Hematopoietic multipotent progenitor cell treated with erythropoietin and hydrocortisone succinate and interleukin-3 and kit ligand, for 17 days (in vitro differentiated cells): Measurements from ENCODE around the gene PLSCR5.
A peak's percentile ranks its signal among the peaks of the same experiment; 100 is the strongest.

Experiments used
- DNase-seq: peaks from one replicate; pipeline ENCODE4 v3.0.0-alpha.2; 2015; ENCODE audit warnings: low spot score

PLSCR5 gene

GRCh38 chr3:146585156-146585555, 20.0 kb downstream of the PLSCR5 start:
- DNase-seq, result no peak

DNA sequence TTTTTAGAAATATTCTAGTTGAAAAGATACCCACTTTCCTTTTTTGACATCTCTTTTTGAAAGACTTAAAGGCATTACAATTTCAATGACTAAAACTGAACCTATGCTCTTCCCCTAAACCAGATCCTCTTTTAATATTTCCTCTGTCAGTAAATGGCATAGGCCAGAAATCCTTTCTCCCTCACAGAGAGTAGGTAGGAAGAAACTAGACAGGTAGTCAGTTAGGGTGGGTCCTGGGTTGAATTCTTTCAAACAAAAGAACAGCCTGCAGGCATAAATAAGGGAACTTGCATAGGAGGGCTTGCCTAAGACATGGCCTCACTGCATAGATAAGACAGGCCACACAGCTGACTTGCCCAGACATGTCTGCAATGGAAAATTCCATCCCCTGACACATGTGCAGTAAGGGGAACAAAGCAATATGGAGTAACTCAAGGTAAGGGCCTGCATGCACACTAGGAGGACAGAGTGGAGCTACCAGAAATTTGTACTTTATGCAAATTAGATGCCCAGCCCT, 23.1 kb downstream of the PLSCR5 start:
- DNase-seq, result no peak

DNA sequence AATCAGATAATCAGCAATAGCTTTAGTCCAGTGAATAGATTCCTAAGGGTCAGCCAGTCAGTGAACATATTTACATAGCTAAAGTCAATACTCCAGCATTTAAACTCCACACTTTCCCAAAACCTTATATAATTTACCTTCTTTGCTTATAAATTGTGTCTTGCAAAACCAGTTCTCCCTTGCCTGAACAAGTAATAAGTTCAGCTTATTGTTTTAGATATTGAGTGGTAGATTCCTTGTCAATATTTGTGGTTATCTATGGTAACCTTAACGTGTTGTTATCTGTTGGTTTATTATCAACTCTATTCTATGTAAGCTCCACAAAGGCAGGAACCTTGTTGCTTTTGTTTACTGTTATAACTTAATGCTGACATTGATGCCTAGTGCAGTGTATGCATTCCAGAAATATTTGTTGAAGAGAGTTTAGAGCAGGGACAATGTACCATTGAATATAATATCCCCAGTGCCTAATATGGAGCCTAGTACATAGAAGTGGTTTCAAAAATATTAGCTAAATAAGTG, 24.0 kb downstream of the PLSCR5 start:
- DNase-seq, result no peak

- DNase-seq, result peak; percentile 44
Observed at GRCh38 chr3:146577662-146578061, 27.5 kb downstream of the PLSCR5 start.

DNA sequence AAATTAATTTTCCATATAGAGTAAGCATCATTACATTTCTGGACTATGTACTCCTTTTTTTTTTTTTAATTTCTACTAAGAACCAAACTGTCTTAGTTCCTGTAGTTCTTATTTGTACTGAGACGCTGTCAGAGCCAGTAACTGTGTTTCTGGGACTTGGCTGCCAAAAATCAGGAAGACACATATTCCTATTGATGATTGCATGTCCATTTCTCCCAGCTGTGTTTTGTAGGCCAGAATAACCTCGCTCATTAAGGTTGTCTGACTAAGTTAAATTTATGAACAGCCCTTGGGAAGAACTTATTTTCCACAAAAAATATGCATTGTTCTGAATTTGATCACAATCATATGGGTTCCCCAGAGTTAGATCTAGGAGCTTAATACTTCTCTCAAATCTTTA, 29.5 kb downstream of the PLSCR5 start:
- no peak for DNase-seq

DNA sequence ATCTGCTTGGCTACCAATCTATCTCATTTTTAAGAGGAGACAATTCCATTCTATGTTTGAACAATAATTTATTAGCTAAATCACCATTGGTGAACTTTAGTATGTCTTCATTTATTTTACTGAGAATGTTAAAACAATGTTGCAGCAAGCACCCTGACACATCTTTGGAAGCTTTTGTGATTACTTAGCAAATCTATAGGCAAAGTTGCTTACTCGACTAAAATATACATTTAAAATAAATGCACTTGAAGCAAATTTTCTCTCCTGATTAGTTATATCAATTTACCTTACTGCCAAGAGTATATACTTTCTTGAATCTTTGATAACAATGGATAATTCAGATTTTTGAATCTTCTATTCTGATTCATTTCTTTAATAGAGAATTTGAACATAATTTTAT, 31.0 kb downstream of the PLSCR5 start:
- DNase-seq, result no peak

DNA sequence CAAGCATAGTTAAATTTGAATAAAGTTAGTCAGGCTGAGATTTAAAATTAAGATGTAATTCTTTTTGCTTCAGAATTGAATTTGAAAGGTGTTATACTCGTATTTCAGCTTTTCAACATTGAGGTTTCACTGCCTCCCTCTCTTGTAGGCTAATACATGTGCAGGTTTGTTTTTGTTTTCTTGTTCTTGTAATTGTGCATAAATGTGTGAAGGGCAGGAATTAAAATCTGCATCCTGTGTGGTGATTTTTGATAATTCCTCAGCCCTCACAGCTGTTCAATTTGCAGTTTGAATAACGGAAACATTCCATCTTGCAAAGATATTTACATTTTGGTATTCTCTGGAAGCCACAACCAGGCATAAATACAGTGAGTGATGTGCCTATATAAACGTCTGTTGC, 35.8 kb downstream of the PLSCR5 start:
- DNase-seq, result no peak

GRCh38 chr3:146566138-146566537, 39.0 kb downstream of the PLSCR5 start:
- DNase-seq, result no peak

- no peak for DNase-seq
Observed at GRCh38 chr3:146561879-146562278, 43.3 kb downstream of the PLSCR5 start.

- no peak for DNase-seq
Observed at GRCh38 chr3:146561463-146561862, 43.7 kb downstream of the PLSCR5 start.

- no peak for DNase-seq
Observed at GRCh38 chr3:146560678-146561077, 44.5 kb downstream of the PLSCR5 start.

- DNase-seq, result no peak
Observed at GRCh38 chr3:146559388-146559787, 45.8 kb downstream of the PLSCR5 start.

GRCh38 chr3:146558781-146559180, 46.4 kb downstream of the PLSCR5 start:
- DNase-seq, result no peak

GRCh38 chr3:146557745-146558144, 47.4 kb downstream of the PLSCR5 start:
- DNase-seq, result no peak

GRCh38 chr3:146555311-146555710, 49.8 kb downstream of the PLSCR5 start:
- no peak for DNase-seq

DNA sequence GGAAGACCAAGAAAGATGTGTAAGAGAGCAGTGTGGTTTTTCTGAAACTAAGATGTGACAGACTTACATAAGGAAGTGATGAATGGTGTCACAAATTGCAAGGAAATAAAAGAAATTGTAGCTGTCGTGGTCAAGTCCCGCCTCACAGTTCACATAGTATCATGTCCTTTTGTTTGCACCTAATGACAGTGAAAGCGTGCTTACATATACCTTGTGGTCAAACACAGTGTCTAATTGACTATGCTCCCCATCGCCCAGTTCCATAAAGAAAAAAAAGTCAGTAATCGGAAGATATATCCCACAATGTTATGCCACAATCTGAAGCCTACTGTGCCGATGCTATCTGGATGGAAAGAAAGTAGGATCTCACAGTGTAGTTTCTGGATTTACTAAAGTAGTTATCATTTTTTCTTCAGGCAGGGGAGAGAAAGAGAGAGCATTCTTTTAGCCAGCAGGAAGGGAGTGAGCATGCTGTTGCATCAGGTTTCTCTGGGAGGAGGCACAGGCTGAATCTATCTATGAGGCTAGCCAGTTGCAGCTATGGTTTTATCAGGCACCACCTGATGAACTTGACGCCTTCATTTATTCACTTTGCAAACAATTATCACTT, 50.9 kb downstream of the PLSCR5 start:
- no peak for DNase-seq

DNA sequence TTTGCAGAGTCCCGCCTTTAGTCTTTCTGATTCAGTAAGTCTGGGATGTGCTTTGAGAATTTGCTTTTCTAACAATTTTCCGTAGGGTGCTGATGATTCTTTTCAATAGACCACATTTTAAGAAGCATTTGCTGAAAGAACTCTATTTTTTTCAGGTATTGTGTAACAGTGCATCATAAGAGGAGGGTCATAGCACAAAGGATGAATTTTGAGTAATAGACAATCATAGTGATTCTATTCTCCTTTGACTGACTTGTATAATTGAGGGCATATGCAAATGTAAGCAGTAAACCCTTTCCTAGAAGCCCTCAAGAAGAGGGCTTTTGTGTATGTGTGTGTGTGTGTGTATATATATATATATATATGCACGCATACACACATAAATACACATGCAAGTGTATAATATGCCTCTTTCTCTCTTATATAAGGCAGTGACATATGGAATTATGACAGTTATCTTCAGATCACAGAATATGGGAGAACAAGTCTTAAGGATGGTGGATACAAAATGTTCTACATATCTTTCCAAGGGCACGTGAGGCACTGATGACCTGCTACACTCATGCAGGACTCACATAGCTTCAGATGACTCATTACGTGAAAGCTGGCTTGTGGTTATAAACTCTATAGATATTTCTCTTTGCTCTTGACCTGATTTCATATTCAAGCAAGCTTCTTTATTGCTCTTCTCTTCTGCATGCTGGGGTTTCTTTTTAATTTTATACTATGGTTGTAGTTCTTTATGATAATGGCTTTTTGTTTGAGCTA, 54.2 kb downstream of the PLSCR5 start:
- no peak for DNase-seq

DNA sequence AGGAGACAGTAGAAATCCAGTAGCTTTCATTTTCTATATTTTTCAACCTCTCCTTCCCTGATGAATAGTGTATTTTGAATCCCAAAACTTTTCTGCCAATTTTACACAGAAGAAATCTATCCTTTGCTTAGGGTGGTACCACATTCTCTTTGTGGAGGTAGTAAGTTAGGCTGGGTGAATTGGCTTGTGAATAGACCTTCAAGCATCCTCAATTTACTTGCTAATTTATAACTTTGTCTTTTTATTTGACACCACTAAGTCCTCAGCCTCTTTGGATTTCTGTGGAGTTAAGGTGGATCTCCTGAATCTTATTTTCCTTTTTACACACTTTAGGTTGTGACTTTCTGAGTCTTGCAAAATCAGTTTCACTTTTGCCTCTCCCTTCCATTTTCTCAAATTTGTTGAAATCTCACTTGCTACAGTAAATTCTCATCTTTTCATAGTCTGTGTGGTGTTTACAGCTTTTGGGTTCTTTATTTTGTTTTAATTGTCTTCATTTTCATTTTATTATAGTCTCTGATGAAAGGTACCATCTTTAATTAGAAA, 55.0 kb downstream of the PLSCR5 start:
- no peak for DNase-seq

DNA sequence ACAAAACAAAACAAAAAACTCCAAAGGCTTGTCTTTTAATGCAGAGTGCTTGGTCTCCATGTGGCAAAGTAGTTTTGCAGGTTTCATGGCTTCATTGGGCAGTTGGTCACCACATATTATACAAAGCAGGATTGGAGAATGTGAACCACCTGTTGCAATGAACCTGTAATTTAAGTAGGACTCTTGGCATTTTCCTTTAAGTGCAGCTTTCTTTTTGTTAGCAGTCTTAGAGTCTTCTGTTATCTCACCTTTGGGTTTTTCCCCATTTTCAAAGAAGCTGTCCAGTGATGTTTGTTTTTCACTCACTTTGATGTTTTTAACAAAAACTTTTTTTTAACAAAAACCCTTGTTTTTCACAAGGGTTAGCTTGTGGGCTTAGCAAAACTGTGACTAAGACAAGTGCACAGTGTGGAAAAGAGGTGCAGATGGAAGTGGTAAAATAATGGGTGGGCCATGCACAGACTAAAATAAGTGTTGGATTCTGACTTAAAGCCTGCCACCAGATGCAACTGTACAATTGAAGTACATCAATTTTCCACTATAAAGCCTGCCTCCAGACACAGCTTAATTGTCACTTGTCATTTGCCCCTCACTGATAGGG, 57.8 kb downstream of the PLSCR5 start:
- no peak for DNase-seq

DNA sequence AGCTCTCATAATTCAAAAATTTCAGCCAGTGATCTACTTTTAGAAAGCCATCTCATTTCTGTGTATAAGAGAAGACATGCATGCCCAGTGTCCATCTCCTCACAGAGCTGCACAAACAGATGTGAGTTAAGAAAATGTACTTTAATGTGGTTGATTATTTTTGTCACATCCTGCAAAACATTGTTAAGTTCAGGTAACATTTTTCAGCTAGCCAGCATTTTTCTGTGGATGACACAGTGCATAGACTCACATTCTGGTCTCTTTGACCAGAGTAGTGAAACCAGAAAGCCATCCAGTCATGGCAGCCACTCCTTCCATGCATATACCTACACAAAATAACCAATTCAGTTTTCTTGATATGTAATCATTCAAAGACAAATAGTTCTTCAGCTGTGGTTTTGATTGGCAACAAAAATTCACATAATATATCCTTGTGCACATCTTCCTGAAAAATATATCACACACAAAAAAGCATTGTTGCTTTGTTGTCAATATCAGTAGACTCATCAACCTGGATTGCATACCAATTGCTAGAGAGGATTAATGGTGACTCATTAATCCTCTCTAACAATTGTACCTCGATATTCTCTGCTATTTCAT, 58.7 kb downstream of the PLSCR5 start:
- DNase-seq, result no peak

GRCh38 chr3:146544929-146545528, 60.1 kb downstream of the PLSCR5 start:
- DNase-seq, result no peak
